HG03095 (cell line): ENCODE results near the gene FGF1.

Experiments used
- ATAC-seq: cut with Tn5 transposase; IDR thresholded peaks from one replicate; pipeline ENCODE4 v1.9.1; 2021; ENCODE audit warnings: moderate library complexity; ENCODE audit not compliant: unreplicated experiment

Gene FGF1

DNA sequence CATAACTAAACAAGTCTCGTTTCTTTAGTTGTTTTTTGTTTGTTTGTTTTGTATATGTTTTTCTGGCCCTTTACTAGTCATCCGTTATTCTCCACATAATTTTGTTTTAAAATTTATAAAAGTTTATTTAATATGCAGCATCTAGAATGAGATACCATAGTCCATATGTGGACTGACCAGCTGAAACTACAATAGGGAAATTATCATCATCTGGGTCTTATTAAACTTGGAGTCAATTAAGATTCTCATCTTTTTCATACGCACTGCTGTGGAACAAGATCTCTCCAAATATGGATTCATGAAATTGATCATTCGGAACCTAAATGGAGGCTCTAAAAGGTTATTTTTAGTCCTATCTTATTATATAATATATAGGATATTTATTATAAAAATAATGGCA lies 99.3 kb downstream of the FGF1 start:
- ATAC-seq, result no peak

DNA sequence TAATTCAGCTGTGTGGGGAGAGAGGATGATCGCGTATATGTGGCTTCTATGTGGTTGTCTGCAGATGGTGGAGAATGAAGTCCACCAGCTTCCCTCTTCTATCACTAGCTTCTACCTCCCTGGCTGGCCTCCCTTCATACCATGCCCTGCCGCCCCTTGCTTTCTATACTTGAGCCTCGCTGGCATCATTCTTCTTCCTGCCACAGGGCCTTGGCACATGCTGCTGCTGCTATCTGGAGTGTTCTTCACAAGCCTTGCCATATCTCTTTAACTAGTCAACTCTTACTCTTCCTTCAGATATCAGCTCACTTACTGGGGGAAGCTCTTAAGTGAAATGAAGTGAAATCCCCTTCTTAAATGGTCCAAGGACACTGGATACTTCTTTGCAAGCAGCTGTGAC lies 100.4 kb downstream of the FGF1 start:
- ATAC-seq, result no peak

DNA sequence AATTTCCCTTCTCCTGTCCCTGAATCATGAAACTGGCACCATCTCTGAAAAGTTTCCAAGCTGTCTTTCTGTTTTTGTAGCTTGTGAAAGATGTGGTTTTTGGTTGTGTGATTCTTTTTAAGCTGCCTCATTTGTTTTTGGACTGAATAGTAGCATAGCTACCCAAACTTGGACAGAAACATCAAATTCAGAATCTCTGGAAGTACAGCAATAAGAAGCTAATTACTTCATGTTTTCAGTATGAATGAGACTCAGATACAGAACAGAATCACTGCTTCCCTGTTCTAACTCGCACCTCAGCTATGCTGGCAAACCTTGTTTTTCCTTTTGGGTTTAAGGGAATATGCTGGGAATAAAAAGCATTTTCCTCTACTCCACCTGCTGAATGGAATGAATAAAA lies 101.0 kb downstream of the FGF1 start:
- ATAC-seq, result no peak

DNA sequence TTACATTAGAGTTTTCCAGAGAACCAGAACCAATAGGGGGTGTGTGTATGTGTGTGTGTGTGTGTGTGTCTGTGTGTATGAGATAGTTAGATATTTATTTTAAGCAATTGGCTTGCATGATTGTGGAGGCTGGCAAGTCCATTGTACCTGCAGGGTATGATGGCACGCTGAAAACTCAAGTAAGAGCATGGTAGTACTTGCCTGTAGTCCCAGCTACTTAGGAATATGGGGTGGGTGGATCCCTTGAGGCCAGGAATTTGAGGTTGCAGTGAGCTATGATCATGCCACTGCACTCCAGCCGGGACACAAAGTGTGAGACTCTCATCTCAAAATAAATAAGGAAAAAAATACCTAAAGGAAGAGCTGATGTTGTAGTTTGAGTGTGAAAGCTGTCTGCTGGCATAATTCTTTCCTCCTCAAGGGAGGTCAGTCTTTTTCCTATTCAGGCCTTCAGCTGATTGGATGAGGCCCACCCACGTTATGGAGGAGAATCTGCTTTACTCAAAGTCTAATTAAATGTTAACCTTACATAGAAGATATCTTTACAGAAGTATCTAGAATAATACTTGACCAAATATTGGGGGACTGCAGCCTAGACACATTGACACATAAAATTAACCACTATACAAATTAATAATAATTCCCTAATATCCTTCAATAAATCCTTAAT lies 107.6 kb downstream of the FGF1 start:
- no peak for ATAC-seq

DNA sequence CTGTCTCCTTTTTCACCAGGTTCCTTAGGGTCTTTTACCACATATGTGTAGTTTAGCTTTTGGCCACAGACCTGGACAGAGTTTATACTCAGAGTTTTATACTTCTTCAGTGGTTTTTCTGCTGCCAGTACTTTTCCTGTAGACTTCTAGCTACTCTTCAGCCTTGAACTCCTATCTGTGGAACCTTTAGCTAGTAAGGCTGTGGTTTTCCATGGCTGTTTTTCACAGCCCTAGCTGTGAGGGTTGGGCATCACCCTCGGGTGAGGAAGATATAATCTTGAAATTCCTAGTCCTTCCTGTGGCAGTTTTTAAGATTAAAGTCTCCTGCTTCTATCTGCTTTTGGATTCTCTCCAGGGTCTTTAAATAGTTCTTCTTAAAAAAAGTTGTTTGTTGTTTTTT lies 109.1 kb downstream of the FGF1 start:
- ATAC-seq, result no peak

DNA sequence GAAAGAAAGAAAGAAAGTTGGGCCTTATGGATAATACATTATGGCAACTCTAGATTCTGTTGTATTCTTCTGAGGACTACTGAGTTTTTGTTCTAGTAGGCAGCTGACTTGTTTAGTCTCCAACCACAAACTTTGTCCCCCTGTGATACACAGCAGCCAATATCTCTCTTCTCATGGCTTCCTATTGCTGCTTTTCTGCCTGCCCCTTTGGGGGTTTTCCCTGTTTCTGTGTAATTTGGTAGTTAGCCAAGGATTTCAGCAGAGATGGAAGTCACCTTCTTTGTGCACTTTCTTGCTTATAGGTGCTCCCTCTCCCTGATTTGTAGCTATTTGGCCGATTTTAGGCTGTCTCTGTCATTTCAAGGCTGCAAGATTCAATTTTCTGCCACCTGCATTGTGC lies 109.6 kb downstream of the FGF1 start:
- ATAC-seq, result no peak

DNA sequence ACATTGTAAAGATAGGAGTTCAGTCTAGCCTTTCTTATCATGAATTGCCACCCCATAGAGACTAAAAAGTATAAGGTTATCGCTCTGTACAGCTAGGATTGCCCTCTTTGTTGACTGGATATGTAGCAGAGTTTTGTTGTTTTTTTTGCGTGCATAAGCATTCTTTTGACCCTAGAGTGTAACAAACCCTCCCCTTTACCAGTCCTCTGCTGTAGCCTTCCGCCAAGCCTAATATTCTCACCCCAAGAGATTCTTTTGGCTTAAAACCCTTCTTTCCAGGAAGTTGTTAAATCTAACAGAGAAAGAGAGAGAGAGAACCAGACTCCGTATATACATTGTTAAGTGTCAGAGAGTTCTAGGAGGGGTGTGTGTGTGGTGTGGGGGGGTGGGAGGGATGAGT lies 113.9 kb downstream of the FGF1 start:
- ATAC-seq, result no peak

DNA sequence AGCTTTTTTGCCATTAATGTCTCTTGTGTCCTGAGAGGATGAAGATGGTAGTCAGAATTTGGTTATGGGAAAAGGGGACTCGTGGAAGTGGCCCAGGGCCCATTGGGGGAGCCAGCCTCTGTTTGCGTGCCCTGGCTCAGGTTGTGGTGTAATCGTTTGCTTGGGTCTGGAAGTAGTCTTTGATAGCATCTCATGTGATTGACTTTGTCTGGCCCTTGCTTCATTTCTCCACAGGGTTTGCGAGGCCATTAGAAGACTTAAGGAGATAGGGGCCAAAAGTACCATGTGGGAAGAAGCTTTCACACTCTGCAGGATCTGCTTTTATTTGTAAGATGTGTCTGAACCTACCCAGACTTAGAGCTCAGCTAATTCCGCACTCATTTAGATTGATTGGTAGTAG lies 114.5 kb downstream of the FGF1 start:
- no peak for ATAC-seq

DNA sequence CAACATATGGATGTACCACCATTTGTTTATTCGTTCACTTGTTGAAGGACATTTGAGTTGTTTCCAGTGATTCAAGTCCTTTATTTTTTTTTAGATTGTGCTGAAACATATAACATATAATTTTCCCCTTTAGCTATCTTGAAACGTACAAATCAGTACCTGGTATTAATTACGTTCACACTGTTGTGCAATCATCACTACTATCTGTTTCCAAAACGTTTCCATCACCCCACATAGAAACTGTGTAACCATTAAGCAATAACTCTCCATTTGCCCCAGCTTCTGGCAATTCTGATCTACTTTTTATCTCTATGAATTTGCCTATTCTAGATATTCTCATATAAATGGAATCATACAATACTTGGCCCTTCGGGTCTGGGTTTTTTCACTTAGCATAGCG lies 116.0 kb downstream of the FGF1 start:
- no peak for ATAC-seq

DNA sequence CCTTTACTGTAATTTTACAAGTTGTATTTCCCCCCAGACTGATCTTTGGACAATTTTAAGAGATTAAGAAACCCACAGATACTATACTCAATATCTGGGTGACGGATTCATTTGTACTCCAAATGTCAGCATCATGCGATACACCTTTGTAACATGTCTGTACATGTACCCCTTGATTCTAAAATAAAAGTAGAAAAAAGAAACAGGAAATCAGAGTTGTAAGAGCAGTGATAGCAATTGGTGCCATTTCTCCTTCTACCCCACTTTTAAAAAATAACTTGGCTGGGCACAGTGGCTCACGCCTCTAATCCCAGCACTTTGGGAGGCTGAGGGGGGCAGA lies 116.9 kb downstream of the FGF1 start:
- ATAC-seq, result no peak

DNA sequence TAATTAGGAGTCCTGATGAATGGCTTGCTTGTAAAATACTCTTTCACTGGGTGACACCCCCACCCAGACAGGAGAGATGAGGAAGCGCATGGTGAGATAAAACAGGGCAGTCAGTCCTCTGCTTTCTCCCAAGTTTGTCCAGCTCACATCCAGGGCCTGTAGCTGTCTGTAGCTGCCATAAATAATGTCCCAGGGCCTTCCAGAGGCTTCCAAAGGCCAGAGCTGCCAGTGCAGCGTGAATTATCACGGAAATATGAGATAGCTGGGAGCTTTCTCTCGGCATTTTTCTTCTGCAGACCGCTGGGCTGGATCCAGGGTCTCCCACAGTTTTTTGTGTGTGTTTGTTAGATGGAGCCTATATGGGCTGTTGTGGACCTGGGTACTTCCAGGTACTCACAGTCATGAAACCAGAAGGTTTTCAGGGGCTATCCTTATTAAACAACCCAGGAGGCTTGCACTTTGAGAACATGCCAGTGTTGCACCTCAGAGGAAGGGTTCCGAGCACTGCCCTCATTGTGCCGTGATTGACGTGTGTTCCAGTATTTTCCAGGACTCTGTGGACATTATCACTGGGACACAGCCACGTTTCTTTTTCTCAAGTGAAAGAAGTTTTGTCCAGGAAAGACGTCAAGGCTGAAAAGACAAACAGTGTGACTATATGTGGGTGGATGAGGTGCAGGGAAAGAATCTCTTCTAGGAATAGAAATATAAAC lies 117.5 kb downstream of the FGF1 start:
- ATAC-seq, result no peak

DNA sequence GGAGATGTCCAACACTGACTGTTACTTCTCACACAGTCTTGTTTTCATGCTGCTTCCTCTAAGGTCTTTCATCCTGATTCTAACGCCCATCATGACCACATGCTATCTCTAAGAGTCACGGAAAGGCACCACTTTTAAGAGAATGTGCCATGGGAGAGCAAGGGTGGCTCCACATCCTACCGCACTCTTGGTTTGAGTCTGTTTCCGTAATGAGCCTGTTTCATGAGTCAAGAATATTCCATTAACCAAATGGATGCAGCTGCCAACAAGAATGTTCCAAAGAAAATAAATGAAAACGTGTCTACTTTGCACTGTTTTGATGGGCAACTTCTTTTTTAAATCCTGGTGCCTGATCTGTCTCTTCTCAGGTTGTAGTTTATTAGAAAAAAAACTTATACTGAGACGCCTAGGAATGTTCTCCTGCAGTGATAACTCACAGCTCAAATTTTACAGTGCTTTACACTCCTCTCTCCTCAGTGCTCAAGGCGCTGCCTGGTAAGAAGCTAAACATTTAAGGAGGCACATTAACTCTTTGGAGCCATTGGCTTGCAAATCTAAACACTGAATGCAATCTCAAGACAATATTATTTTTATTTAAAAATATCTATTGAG lies 124.3 kb downstream of the FGF1 start:
- no peak for ATAC-seq

DNA sequence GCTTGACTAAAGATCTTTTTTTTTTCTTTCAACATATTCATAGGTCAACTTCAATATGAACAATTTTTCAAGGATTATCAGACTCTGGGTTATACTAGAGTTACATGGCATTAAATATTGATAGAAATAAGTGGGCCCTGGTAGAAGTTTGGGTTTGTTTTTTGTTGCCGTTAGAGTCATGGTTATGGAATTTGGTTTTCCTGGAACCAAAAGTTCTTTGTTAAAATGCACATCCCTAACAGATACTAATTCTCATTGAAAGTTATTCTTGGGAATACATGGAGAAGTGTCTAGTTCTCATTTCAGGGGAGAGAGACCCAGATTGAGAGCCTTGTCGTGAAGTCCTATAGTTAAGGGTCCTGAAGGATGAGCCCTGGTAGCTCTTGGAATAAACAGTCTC lies 124.9 kb downstream of the FGF1 start:
- ATAC-seq, result no peak

DNA sequence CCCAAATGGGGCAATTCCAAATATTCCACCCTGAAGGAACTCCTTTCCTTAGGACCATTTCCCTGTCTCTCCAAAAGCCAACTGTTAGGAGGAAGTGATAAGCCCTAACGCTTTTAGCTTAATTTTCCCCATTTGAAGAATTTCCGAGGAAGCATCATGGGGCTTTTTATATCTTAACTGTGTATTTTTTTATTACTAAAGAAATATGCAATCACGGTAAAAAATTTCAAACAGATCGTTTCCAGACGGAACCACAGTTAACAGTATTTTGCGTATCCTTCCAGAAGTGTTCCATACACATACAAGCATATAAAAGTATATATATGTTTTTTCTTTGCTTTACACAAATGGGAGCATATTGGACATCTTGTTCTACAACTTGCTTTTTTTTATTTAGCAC lies 133.8 kb downstream of the FGF1 start:
- no peak for ATAC-seq

DNA sequence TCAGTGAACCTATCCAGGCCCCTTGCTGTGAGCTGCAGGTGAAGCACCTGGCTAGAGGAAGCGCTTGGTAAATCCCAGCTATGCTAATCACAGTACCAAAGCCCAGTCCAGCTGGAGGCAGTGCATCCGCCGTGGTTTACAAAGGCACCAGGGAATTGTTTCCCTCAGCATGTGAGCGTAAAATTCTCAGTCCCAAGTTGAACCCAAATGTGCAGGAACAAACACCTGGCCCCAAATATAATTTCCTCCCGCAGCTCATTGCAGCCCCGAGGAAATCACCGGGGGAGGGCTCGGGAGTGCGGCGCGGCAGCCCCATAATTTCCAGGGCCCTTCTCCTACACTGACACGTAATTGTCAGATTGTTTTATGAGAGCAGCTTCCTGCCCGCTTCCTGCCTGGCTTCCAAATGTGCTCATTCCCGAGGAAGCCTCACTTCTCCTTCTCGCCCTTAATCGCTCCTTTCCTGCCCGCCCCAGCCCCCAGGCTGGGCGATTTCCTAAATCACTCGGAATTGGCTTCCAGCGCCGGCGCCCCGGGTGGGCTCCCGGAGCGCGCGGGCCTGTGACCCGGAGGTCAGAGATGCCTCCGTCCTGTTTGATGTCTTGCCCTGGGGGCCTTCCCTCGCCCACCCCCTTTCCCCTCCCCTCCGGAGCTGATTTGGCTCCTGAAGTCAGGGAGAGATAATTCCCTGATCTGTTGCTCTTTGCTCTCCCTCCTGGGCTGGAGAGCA lies 134.4 kb downstream of the FGF1 start:
- no peak for ATAC-seq

DNA sequence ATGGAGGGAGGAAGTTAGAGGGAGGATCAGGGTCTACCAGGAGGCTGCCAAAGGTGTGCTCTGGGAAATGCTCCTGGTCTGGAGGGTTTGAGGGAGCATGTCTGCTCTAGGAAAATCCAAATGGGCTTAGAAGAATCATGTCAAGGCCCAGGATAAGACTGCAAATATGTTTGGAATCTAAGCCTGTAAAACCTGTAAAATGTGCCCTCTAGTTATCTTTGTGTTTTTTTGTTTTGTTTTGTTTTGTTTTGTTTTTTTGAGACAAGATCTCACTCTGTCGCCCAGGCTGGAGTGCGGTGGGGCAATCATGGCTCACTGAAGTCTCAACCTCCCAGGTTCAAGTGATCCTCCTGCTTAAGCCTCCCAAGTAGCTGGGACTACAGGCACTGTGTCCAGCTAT lies 135.4 kb downstream of the FGF1 start:
- ATAC-seq, result no peak

DNA sequence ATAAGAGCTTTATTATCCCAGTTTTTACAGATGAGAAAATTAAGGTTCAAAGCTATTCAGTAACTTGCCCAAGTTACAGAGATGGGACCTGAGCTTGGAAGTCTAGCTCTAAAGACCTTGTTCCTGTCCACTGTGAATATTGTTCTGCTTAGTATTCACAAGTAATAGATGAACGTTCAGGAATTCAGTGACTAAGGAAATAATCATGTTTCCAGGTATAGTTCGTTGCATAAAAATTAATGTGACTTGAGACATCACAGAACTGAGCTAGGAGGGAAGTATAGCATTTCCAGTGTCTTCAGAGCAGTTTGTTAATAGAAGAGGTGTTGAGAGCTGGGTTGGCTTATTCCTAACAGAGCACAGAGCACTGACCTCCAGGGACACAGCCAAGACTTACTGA lies 136.1 kb downstream of the FGF1 start:
- ATAC-seq, result no peak

DNA sequence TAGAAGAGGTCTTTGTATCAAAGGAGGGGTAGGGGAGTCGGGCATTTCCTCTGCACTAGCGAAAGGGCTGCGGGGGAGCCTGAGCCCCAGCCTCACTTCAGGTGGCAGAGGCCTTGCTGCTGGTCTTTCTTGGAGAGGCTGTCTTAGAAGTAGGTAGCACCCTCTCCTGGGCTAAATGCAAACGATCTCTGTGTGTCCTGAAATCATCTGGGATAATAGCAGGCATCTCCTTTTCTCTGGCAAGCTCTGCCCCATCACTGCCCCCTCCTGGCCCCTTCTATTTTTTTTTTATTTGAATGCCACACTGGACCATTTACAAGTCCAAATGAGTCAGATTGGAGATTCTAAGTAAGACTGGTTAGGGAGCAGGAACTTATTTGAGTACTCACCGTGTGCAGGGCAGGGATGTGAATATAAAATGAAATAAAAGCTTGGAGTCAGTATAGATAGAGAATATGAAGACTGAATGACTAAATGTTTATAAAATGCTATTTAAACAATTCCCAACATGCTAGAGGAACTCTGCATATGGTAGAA lies 137.1 kb downstream of the FGF1 start:
- ATAC-seq, result no peak

DNA sequence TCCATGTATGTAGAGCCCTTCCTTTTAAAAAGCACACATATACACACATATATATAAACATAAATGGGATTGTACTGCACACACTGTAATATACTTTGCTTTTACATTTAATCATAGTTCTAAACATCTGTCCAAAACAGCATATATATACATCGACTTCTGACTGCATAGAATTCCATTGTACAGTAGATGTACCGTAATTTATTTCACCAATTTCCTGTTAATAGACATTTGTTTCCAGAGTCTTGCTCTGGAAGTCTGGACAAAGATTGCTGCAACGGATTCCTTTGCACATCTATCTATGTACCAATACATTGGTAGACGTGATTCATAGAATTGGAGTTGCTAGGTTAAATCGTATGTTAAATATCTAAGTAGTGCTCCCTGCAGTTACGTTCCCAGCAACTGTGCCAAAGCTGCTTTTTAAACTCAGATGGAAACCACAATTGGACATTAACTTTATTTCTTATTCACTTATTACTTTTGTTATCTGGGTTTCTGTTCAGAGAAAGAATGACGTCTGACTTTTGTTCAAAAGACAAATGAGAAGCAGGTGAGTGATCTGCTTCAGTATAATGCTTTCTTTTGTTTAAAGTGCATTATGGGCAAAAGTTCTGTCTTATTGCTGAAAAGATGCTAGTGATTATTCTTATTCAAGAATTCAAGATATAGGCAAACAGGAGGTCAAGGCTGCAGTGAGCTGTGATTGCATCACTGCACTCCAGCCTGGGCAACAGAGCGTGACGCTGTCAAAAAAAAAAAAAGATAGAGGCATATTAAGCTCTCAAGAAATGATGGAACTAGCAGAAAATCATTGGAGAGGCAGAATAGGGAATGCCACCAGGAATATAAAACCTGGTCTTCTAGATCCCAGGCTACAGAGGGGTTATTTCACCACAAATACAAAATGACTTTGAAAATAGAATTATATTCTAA lies 138.2 kb downstream of the FGF1 start:
- ATAC-seq, result no peak

DNA sequence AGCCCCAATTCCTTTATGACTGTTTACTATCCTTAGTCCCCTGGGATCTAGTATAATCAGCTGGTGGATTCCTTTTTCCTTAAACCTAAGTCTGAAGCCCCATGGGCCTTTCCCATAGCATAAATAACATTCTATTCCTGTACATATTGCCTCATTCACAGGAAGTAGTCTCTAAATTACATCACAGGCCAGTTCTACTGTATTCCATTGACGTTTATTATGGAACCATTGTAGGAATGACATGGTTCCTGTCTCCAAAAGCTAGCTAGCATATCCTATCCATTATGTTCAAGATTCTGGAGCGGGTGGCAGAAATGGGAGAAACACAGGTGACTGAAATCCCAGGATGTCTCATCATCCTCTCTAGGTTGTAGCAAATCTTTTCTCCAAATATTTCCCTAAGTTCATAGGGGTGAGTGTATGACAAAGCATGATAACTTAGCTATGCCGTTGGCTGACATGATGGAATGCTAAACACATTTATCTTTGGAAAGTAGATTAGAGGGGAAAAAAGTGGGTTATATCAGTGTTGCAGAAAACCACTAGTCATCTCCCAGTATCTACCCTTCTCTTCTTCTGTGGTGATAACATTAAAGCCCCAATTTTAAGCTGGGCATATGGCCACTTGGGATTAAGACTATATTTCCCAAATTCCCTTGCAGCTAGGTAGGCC lies 140.1 kb downstream of the FGF1 start:
- ATAC-seq, result no peak
